Esophagus muscularis mucosa (tissue), 4 donors: Measurements from ENCODE around the gene LRRC73. TPM values are rescaled to one million over a fixed set of nuclear protein-coding genes. Genes with fewer than 3 reads are reported as not detected.
A peak's percentile ranks its signal among the peaks of the same experiment; 100 is the strongest.

Experiments
- DNase-seq: peaks from one replicate; pipeline ENCODE4 v3.0.0-alpha.2; 2017; ENCODE audit errors: extremely low spot score
- H3K27ac ChIP-seq, 4 donors: fragments of 200-600 bp; sonication (generic); replicated peaks in 1 of 4; 1 replicate in 3 of 4; 2 replicates in 1 of 4; pipeline ENCODE4 v1.5.1; 2016 to 2019; ENCODE audit warnings: mild to moderate bottlenecking in 1 of 4
- H3K27me3 ChIP-seq, 4 donors: fragments of 200-600 bp; sonication (generic); one replicate each; pipeline versions ENCODE4 v1.5.1 to v1.6.0; 2016 to 2019
- H3K36me3 ChIP-seq, 4 donors: fragments of 200-600 bp; sonication (generic); one replicate each; pipeline ENCODE4 v1.5.1; 2016 to 2019
- H3K4me1 ChIP-seq, 4 donors: fragments of 200-600 bp; sonication (generic); one replicate each; pipeline ENCODE4 v1.5.1; 2016 to 2019
- H3K4me3 ChIP-seq, 4 donors: fragments of 200-600 bp; sonication (generic); 1 replicate in 2 of 4; 2 replicates in 2 of 4; pipeline ENCODE4 v1.5.1; 2016 to 2019; ENCODE audit warnings: mild to moderate bottlenecking in 4 of 4, moderate library complexity in 1 of 4
- H3K9me3 ChIP-seq, 4 donors: fragments of 200-600 bp; sonication (generic); 1 replicate in 3 of 4; 2 replicates in 1 of 4; pipeline ENCODE4 v1.5.1; 2016 to 2019
- CTCF ChIP-seq, 3 experiments: fragments of 200-600 bp in 2 of 3; fragments of 450-650 bp in 1 of 3; sonication (generic) in 2 of 3; IDR thresholded peaks; one replicate each; pipeline ENCODE4 v1.5.1; 2017 to 2019; ENCODE audit warnings: antibody characterized with exemption in 3 of 3, mild to moderate bottlenecking in 2 of 3, moderate library complexity in 1 of 3
- EP300 ChIP-seq: sonication (generic); formaldehyde crosslinking; IDR thresholded peaks from one replicate; pipeline ENCODE4 v1.6.1; 2017; ENCODE audit warnings: antibody characterized with exemption
- POLR2A ChIP-seq: fragments of 450-650 bp; IDR thresholded peaks from one replicate; pipeline ENCODE4 v1.6.1; 2017; ENCODE audit warnings: antibody characterized with exemption, moderate library complexity, mild to moderate bottlenecking, low read depth
- POLR2AphosphoS5 ChIP-seq, 2 donors: sonication (generic); formaldehyde crosslinking; IDR thresholded peaks; one replicate each; pipeline ENCODE4 v1.6.1; 2017; ENCODE audit warnings: antibody characterized with exemption in 2 of 2
- WGBS: methylation state at CpG from one replicate; pipeline ENCODE4 v1.1.5; 2018; 5-methylcytosine and 5-hydroxymethylcytosine counted together
- intact Hi-C: fragments of 100-400 bp; cut with DNase I; formaldehyde crosslinking; loops from one replicate; pipeline ENCODE4 v1.15.1; 2023
- total RNA-seq, 4 donors: library from RNA; depleted of rRNA; stranded (reverse); fragments of >200 nt; gene quantifications; one replicate each; pipeline versions ENCODE4 v1.1.0 to v1.2.1, GENCODE V29; 2016

LRRC73 gene
- total RNA-seq, 4 donors from 2014 or later = 0.50 to 1.4 (median 0.75) TPM; not detected in 1

- WGBS = 4% methylated on average over 10 of the region's 10 CpGs
- H3K27me3 ChIP-seq = no peaks in the 10 kb centered on the region
- TF ChIP-seq POLR2A (no peak), EP300 (no peak), CTCF (IDR thresholded peaks at IDR 0.05) (no peak), POLR2AphosphoS5 (IDR thresholded peaks at IDR 0.05) (no peak)
- H3K4me1 ChIP-seq = peaks cover 41 to 50% (median 47%) of the 10 kb centered on the region in 4 donors
- H3K9me3 ChIP-seq = no peaks in the 10 kb centered on the region
- no peak for DNase-seq
- intact Hi-C loops = loop anchor here (10.0 kb wide), 1 partner anchor 343 kb away; the partner anchor contains the start of gene SRF
- H3K36me3 ChIP-seq = peaks cover 53 to 69% (median 64%) of the 10 kb centered on the region in 4 donors
- peak overlapping the region; percentile 77 to 92 (median 86) for H3K4me3 ChIP-seq
- peak overlapping the region; percentile 85 to 89 (median 88) for H3K27ac ChIP-seq
Measured at GRCh38 chr6:43517505-43518357, 7.6 kb upstream of the LRRC73 start.

- peak; percentile 99 for DNase-seq
- WGBS = 0% methylated on average over 54 of the region's 57 CpGs
- intact Hi-C loops = loop anchor here (10.0 kb wide), 1 partner anchor 342 kb away; the partner anchor contains the start of gene SRF
Measured at GRCh38 chr6:43516697-43517504, 6.8 kb upstream of the LRRC73 start, which contains the start of the genes POLR1C and YIPF3. POLR1C (plus strand) TSS chr6:43517089; CDS start chr6:43517110, 21 bp downstream. YIPF3 (minus strand) TSS chr6:43516926; CDS start chr6:43516807, 119 bp downstream.

GRCh38 chr6:43516367-43516696 lies 6.2 kb upstream of the LRRC73 start:
- TF ChIP-seq POLR2A = no peak
- TF ChIP-seq EP300 = no peak
- TF ChIP-seq POLR2AphosphoS5 (IDR thresholded peaks at IDR 0.05) = no peak
- no peak for TF ChIP-seq CTCF (IDR thresholded peaks at IDR 0.05)
- WGBS = 1% methylated on average over 10 of the region's 10 CpGs
- H3K9me3 ChIP-seq = no peaks in the 10 kb centered on the region
- intact Hi-C loops = loop anchor here (10.0 kb wide), 1 partner anchor 342 kb away; the partner anchor contains the start of gene SRF
- peak overlapping the region; percentile 85 to 89 (median 88) for H3K27ac ChIP-seq
- peak overlapping the region; percentile 77 to 92 (median 86) for H3K4me3 ChIP-seq
- peaks cover 58 to 69% (median 64%) of the 10 kb centered on the region in 4 donors for H3K36me3 ChIP-seq
- no peaks in the 10 kb centered on the region for H3K27me3 ChIP-seq
- peaks cover 41 to 56% (median 54%) of the 10 kb centered on the region in 4 donors for H3K4me1 ChIP-seq
- no peak for DNase-seq

More at GRCh38 chr6:43516697-43517504, 6.8 kb upstream of the LRRC73 start, which contains the start of the genes POLR1C and YIPF3:
- Histone ChIP-seq H3K4me3 (peak within 1 kb of the TSS; percentile 77 to 92 (median 86)), H3K27me3 (no peaks in the 10 kb centered on the region), H3K36me3 (peaks cover 56 to 69% (median 64%) of the 10 kb centered on the region in 4 donors), H3K27ac (peak within 1 kb of the TSS; percentile 85 to 89 (median 88)), H3K9me3 (no peaks in the 10 kb centered on the region), H3K4me1 (peaks cover 41 to 56% (median 51%) of the 10 kb centered on the region in 4 donors)
- TF ChIP-seq POLR2AphosphoS5 (IDR thresholded peaks at IDR 0.05) = peak; percentile 74 to 87
- TF ChIP-seq CTCF (IDR thresholded peaks at IDR 0.05) = peak in 1 of 3 experiments; percentile 11
- no peak for TF ChIP-seq EP300
- no peak for TF ChIP-seq POLR2A

GRCh38 chr6:43515808-43516207 lies 5.7 kb upstream of the LRRC73 start:
- Histone ChIP-seq H3K4me3 (peak overlapping the region; percentile 77 to 92 (median 86)), H3K4me1 (peaks cover 43 to 58% (median 55%) of the 10 kb centered on the region in 4 donors), H3K9me3 (no peaks in the 10 kb centered on the region), H3K27ac (peak overlapping the region in 3 of 4 donors; percentile 85 to 89 (median 87)), H3K27me3 (no peaks in the 10 kb centered on the region), H3K36me3 (peaks cover 53 to 69% (median 60%) of the 10 kb centered on the region in 4 donors)
- no peak for DNase-seq
- no peak for TF ChIP-seq POLR2A
- intact Hi-C loops = loop anchor here (10.0 kb wide), 1 partner anchor 341 kb away; the partner anchor contains the start of gene SRF
- WGBS = 75% methylated on average over 9 of the region's 9 CpGs
